Epithelial cell of proximal tubule (primary cell): ENCODE data around the gene MLLT1. TPM values are rescaled to one million over a fixed set of nuclear protein-coding genes. Genes with fewer than 3 reads are reported as not detected.

Experiments used
- DNase-seq: peaks from one replicate; pipeline ENCODE4 v3.0.0-alpha.2; 2011; ENCODE audit warnings: low read depth
- H3K4me3 ChIP-seq: 2 replicates; pipeline ENCODE4 v1.5.1; 2011; ENCODE audit warnings: low read depth, mild to moderate bottlenecking, low read length
- total RNA-seq: library from RNA; depleted of rRNA; stranded (reverse); fragments of >200 nt; gene quantifications from 2 replicates; pipeline ENCODE4 v1.2.3, GENCODE V29; 2015
- TF ChIP-seq, protein P1 (sequence below): conservative IDR thresholded peaks from 2 replicates; pipeline ENCODE4 v1.5.1; 2012; ENCODE audit warnings: low read depth, mild to moderate bottlenecking, low read length

Gene MLLT1
- total RNA-seq, 1 donor from 2014 or later, result 15.2 TPM

DNA sequence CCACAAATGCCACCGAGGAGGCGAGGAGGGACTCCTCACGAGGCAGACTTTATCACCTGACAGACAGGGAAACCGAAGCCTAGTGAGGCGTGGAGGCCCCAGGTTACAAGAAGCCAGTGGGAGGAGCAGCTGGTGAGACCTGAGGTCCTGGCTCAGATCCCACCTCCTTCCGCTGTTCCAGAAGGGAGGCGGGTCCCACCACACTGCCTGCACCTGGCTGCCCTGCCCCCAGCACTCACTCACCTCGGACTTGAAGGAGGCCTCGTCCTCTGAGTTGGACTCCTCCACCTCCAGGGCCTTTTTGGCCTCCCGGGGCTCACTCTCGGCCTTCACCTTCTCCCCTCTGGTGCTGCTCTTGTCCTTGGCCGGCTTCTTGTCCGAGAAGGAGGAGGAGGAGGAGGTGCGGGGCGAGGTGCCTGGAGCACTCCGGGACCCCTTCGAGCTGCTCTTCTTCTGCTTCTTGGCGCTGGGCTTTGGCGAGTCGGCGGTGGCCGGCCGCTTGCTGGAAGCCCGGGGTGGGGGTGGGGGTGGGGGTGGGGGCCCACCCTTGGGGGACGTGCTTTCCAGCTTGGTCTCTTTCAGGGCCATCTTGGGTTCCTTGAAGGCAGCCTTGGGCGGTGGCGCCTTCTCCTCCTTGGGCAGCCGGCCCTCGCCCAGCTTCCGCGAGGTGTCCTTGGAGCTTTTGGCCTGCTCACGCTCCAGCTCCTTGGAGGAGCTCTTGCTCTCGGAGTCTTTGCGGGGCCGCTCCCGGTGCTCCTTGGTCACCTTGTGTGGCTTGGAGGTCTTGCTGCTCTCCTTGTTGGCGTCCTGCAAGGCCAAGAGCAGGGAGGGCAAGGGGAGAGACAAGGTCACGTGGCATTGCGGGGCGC lies 57.7 kb downstream of the MLLT1 start:
- DNase-seq, result no peak
- TF ChIP-seq, protein P1, sequence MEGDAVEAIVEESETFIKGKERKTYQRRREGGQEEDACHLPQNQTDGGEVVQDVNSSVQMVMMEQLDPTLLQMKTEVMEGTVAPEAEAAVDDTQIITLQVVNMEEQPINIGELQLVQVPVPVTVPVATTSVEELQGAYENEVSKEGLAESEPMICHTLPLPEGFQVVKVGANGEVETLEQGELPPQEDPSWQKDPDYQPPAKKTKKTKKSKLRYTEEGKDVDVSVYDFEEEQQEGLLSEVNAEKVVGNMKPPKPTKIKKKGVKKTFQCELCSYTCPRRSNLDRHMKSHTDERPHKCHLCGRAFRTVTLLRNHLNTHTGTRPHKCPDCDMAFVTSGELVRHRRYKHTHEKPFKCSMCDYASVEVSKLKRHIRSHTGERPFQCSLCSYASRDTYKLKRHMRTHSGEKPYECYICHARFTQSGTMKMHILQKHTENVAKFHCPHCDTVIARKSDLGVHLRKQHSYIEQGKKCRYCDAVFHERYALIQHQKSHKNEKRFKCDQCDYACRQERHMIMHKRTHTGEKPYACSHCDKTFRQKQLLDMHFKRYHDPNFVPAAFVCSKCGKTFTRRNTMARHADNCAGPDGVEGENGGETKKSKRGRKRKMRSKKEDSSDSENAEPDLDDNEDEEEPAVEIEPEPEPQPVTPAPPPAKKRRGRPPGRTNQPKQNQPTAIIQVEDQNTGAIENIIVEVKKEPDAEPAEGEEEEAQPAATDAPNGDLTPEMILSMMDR, result no peak

DNA sequence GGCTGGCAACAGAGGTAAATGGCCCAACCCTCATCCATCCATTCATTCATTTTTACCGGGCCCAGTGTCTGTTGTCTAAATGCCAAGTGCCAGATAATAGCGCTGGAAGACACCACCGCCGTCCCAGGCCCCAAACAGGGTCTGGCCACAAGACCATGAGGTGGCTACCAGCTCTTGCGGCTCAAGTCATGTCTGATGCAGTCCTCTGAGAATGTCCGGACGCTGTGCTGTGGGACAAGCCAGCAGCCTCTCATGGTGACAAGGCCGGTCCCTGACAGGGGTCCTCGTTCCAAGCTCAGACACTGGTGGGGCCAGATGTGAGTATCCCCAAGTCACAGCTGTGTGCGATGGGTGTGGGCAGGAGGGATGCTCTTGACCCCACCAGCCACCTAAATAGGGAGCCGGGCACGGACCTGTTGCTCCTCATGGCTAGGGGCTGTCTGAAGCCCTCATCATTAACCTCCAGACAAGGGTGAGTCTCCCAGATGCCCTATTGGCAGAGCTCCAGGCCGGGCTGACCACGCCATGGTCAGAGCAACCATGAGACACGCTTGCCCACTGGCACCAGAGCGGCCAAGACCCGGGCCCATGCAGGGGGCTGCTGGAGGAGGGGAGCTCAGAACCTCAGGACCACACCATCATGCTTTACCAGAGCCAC lies 58.4 kb downstream of the MLLT1 start:
- TF ChIP-seq, protein P1, result no peak
- no peak for DNase-seq
- H3K4me3 ChIP-seq, result no peak overlapping the region

More for the DNA sequence above, 57.7 kb downstream of the MLLT1 start:
- no peak overlapping the region for H3K4me3 ChIP-seq

DNA sequence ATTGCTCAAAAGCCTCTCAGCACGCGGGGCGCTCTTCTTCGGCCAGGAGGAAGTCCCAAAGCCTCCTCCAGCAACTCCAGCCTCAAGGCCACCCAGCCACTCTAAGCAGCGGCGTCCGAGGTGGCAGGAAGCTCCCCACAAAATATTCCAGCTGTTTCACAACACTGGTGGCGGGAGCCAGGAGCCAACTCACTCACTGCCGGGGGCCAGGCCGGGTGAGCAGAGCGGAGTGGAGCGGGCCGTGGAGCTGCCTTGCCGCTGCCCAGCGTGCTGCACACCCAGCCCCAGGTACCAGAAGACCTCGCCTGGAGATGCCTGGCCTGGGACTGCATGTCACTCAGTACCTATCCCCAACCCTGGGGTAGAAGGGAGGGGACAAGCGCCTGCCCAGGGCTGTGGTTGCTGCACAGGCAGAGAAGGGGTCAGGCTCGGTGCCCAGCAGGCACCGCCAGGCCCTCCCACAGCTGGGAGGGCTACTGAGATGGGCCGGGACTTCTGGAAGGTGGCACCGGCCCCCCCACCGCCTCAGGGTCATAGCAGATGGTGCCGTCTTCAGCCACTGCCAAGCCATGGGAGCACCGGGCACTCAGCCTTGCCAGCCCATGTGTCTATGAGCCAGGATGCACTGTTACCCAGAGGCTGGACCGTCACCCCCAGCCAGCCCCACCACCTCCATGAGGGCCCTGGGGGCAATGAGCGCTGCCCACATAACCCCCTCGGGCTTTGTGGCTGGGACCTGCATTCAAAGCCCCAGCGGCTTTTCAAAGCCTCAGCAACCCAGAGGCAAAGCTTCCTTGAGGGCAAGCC lies 59.2 kb downstream of the MLLT1 start:
- H3K4me3 ChIP-seq, result no peak overlapping the region
- DNase-seq, result no peak
- TF ChIP-seq, protein P1, result no peak

DNA sequence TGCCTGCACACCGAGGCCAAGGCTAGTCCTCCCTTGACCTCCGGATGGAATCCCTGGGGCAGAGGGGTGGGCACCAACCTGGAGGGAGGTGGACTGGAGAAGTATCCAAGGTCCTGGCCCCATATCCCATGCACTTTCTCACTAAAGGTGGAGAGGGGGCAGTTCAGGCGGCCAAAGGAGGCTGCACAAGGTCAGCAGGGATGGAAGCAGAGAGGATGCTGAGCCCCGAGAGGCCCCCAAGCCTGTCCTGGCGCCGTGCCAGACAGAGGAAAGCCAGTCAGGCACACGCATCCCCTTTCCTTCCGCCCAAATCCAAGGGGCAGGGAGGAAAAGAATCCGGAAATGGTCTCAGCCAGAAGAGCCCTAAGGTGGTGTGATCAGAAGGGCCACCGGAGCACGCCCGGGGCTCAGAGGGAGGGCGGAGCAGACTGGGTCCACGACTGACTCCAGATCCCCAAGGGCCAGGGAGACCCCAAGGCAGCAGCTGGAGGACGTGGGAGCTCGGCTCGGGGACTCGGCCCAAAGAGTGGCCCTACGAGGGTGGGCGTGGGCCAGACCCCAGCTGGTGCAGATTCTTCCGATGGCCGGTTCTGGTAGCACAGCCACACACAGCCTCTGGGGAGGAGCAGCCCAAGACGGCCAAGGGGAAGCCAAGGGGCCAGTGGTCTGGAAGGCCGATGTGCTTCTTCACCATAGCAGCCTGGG lies 60.0 kb downstream of the MLLT1 start:
- no peak for DNase-seq
- H3K4me3 ChIP-seq, result no peak overlapping the region
- TF ChIP-seq, protein P1, result no peak

DNA sequence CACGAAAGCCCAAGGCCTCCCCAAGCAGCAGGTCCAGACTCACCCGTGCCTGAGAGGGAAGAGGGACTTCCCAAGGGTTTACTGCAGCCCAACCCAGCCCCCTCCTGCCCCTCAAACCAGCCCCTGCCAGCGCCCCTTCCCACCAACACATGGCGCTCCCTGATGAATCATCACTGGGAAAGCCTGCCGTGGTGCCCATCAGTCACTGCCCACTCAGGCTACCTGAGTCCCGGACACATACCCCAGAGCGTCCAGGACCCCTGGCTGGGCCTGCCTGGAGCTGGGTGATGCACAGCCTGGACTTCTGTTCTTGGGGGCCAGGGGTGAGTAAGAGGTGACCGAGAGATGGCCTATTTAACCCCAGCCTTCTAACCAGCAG lies 60.6 kb downstream of the MLLT1 start:
- H3K4me3 ChIP-seq, result no peak overlapping the region
- DNase-seq, result no peak
- TF ChIP-seq, protein P1, result no peak

DNA sequence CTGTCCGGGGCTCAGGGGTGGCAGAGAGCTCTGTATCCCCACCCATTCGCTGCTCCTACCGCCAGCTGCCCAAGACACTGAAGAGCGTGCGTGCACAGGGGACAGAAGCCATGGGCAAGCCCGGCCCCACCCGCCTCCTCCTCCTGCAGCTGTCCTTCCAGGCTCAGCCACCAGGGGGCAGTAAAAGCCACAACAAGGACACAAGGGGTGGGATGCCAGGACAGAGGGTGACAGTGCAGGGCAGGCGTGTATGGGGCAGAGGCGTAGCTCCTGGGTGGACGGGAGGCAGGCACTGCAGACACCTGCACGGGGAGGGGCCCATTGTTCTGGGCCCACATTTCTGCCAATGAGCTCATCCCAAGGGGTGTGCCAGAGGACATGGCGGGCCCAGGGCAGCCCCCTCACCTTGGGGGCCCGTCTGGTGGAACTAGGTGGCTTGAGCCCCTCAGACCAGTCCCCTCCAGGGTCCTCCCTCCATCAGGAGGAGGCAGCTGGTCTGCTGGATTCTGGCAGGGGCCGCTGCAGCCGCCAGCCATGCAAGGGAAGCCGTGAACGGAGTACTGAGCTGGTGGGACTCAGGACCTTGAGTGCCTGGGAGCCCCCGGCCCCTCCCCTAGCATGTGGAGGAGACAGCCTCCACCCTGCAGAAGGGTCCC lies 61.2 kb downstream of the MLLT1 start:
- DNase-seq, result no peak
- H3K4me3 ChIP-seq, result no peak overlapping the region
- TF ChIP-seq, protein P1, result peak; percentile 89
